ENCODE results near the gene UGCG. TPM values are rescaled to one million over a fixed set of nuclear protein-coding genes. Genes with fewer than 3 reads are reported as not detected.
"Not testable (repeated sequence)": the region's sequence is repeated elsewhere in the genome, so short reads cannot be mapped to it uniquely, and the experiment has no call there.

UGCG gene
- total RNA-seq, 1 experiment from 2014 or later = 46.0 TPM

GRCh38 chr9:111900858-111901612 lies 4.4 kb downstream of the UGCG start:
- in situ Hi-C loops (cut with HindIII; ENCODE audit: low pct_unique_long_range_greater_than_20kb, low sequenced_read_pairs) (no loop called here), intact Hi-C loops (cut with micrococcal nuclease; ENCODE audit: unreplicated experiment) (loop anchor here (10.0 kb wide), 2 partner anchors 136 to 174 kb away; no protein-coding TSS in a partner anchor)
- peak overlapping the region; percentile 39 to 91 for H3K4me3 ChIP-seq (ENCODE audit: low read depth in 2 of 2, low read length in 2 of 2)
- H3K27ac ChIP-seq (ENCODE audit: low read length) = peak overlapping the region; percentile 91
- no peak for DNase-seq (ENCODE audit: low read depth, low spot score)
- TF ChIP-seq, protein P1, sequence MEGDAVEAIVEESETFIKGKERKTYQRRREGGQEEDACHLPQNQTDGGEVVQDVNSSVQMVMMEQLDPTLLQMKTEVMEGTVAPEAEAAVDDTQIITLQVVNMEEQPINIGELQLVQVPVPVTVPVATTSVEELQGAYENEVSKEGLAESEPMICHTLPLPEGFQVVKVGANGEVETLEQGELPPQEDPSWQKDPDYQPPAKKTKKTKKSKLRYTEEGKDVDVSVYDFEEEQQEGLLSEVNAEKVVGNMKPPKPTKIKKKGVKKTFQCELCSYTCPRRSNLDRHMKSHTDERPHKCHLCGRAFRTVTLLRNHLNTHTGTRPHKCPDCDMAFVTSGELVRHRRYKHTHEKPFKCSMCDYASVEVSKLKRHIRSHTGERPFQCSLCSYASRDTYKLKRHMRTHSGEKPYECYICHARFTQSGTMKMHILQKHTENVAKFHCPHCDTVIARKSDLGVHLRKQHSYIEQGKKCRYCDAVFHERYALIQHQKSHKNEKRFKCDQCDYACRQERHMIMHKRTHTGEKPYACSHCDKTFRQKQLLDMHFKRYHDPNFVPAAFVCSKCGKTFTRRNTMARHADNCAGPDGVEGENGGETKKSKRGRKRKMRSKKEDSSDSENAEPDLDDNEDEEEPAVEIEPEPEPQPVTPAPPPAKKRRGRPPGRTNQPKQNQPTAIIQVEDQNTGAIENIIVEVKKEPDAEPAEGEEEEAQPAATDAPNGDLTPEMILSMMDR (IDR thresholded peaks at IDR 0.05) = no peak
- TF ChIP-seq POLR2AphosphoS5 (IDR thresholded peaks at IDR 0.05; ENCODE audit: low read depth, low read length) (no peak; the same call in 1 of the 2 replicates), TCF7L2 (IDR thresholded peaks at IDR 0.05; ENCODE audit: low read depth, low read length) (no peak), SIN3A (IDR thresholded peaks at IDR 0.05; ENCODE audit: borderline replicate concordance, insufficient read depth, low read depth, low read length) (no peak), REST (IDR thresholded peaks at IDR 0.05; ENCODE audit: insufficient read depth in 1 of 2, low read depth in 2 of 2, low read length in 1 of 2) (no peak)
- no TSS peak for BruUV-seq (replicated peaks)
- peaks cover 44% of the 10 kb centered on the region for H3K4me1 ChIP-seq (ENCODE audit: control insufficient read depth, insufficient read depth, low read length)
- ChIA-PET POLR2A (no interaction called here), CTCF (no interaction called here)
- no peak for ATAC-seq
- no peaks in the 10 kb centered on the region; the same call in 1 of the 2 replicates for H3K36me3 ChIP-seq (ENCODE audit: control insufficient read depth, insufficient read depth, low read length)
- H3K27me3 ChIP-seq (ENCODE audit: control insufficient read depth, insufficient read depth, low read length) = no peaks in the 10 kb centered on the region
- no peaks in the 10 kb centered on the region for H3K9me3 ChIP-seq (ENCODE audit: control insufficient read depth, insufficient read depth, low read depth, low read length)

GRCh38 chr9:111902391-111903139 lies 6.0 kb downstream of the UGCG start:
- ChIA-PET CTCF (no interaction called here), POLR2A (interaction anchor here (0.7 kb wide), 1 partner anchor 135 kb away, joined by 4 read pairs; no protein-coding TSS in a partner anchor)
- Histone ChIP-seq H3K4me1 (ENCODE audit: control insufficient read depth, insufficient read depth, low read length) (peaks cover 54% of the 10 kb centered on the region), H3K36me3 (ENCODE audit: control insufficient read depth, insufficient read depth, low read length) (no peaks in the 10 kb centered on the region; the same call in 1 of the 2 replicates), H3K9me3 (ENCODE audit: control insufficient read depth, insufficient read depth, low read depth, low read length) (no peaks in the 10 kb centered on the region), H3K4me3 (ENCODE audit: low read depth in 2 of 2, low read length in 2 of 2) (peak overlapping the region in 1 of 2 experiments; percentile 91; a peak in 2 of 4 replicates), H3K27ac (ENCODE audit: low read length) (peak overlapping the region; percentile 91), H3K27me3 (ENCODE audit: control insufficient read depth, insufficient read depth, low read length) (no peaks in the 10 kb centered on the region)
- BruUV-seq (replicated peaks) = no TSS peak
- intact Hi-C loops (cut with micrococcal nuclease; ENCODE audit: unreplicated experiment) = loop anchor here (10.0 kb wide), 2 partner anchors 138 to 172 kb away; no protein-coding TSS in a partner anchor
- no peak for DNase-seq (ENCODE audit: low read depth, low spot score)
- ATAC-seq = no peak
- no peak for TF ChIP-seq POLR2AphosphoS5 (IDR thresholded peaks at IDR 0.05; ENCODE audit: low read depth, low read length)
- no peak for TF ChIP-seq TCF7L2 (IDR thresholded peaks at IDR 0.05; ENCODE audit: low read depth, low read length)
- no peak for TF ChIP-seq SIN3A (IDR thresholded peaks at IDR 0.05; ENCODE audit: borderline replicate concordance, insufficient read depth, low read depth, low read length)
- TF ChIP-seq REST (IDR thresholded peaks at IDR 0.05; ENCODE audit: insufficient read depth in 1 of 2, low read depth in 2 of 2, low read length in 1 of 2) = no peak
- TF ChIP-seq, protein P1 (IDR thresholded peaks at IDR 0.05) = no peak
- in situ Hi-C loops (cut with HindIII; ENCODE audit: low pct_unique_long_range_greater_than_20kb, low sequenced_read_pairs) = no loop called here

- peaks cover 61% of the 10 kb centered on the region for H3K4me1 ChIP-seq (ENCODE audit: control insufficient read depth, insufficient read depth, low read length)
- in situ Hi-C loops (cut with HindIII; ENCODE audit: low pct_unique_long_range_greater_than_20kb, low sequenced_read_pairs); DNase-seq (ENCODE audit: low read depth, low spot score); POLR2A ChIA-PET; BruUV-seq (replicated peaks); H3K4me3 ChIP-seq (ENCODE audit: low read depth in 2 of 2, low read length in 2 of 2); ATAC-seq; H3K9me3 ChIP-seq (ENCODE audit: control insufficient read depth, insufficient read depth, low read depth, low read length); H3K36me3 ChIP-seq (ENCODE audit: control insufficient read depth, insufficient read depth, low read length); H3K27me3 ChIP-seq (ENCODE audit: control insufficient read depth, insufficient read depth, low read length): not testable (repeated sequence)
- H3K27ac ChIP-seq (ENCODE audit: low read length) = peak overlapping the region; percentile 68
- CTCF ChIA-PET = interaction anchor here (0.7 kb wide), 1 partner anchor 171 kb away, joined by 3 read pairs; no protein-coding TSS in a partner anchor
- intact Hi-C loops (cut with micrococcal nuclease; ENCODE audit: unreplicated experiment) = loop anchor here (10.0 kb wide), 2 partner anchors 139 to 171 kb away; no protein-coding TSS in a partner anchor
Measured at GRCh38 chr9:111903535-111903934, 6.9 kb downstream of the UGCG start.
